ENCODE results near the gene LPP.
"Not testable (repeated sequence)": the region's sequence is repeated elsewhere in the genome, so short reads cannot be mapped to it uniquely, and the experiment has no call there.

Gene LPP

DNA sequence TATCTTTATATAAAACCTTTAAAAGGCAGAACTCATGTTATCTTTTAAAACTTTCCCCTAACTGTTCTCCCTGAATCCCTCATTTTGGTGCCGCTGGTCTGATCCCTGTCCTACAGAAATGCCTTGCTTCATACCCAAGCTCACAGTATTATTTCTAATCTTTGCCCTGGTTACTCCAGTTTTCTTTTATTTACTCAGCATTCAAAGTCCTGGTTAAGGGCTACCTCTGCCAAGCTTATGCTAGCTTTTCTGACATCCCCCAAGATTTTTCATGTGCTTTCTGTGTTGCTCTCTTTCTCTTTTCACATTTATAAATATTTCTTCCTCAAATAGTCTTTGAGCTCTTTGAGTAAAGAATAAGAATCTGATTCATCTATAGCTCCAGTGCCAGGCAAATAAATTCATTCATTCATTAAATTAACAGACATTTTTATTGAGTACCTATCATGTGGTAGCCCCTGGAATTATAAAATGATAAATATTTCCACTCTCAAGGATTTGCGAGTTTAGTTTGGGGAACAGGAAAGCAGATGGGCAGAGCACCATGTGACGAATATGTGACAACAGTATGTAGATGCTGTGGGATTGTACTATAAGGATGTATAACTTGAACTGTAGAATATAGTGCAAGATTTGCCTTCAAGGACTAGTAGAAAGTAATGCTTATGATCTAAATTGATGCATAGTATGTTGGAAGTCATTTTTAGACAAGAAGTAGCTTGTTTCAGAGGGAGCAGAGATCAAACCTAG is 247.5 kb downstream of the LPP start:
- no peak for DNase-seq (ENCODE audit: low read depth)

DNA sequence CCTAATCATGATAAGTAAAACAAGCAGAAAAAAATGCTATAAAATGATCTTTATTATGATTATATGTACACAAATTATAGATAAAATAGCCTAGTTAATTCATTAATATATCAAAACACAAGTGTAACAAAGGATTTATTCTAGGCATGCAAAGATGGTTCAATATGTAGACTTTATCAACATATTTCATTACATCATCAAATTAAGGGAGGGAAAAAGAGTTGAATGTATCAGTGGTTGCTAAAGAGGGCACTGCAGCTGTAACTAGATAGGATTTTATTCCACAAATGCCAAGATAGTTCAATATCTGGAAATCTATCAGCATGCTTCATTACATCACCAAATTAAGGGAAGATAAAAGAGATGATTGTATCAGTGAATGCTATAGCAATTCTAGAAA is 248.3 kb downstream of the LPP start:
- no peak for DNase-seq (ENCODE audit: low read depth)

DNA sequence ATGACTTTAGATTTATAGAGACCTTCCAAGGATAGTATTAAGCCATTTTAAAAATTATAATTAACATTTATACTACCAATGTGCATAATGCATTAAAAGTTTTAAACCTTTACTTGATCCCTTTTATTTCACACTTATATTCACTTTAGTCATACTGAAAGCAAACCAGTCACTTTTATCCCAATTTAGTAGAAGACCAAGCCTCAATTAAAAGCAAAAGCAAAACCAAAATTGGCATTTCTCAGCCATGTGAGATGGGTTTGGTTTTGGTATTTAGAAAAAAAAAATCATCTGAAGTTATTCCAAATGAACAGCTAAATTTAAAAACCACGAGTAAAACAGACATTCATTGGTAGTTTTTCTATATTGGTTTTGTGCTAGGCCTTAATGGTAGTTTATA is 249.4 kb downstream of the LPP start:
- DNase-seq (ENCODE audit: low read depth), result no peak

DNA sequence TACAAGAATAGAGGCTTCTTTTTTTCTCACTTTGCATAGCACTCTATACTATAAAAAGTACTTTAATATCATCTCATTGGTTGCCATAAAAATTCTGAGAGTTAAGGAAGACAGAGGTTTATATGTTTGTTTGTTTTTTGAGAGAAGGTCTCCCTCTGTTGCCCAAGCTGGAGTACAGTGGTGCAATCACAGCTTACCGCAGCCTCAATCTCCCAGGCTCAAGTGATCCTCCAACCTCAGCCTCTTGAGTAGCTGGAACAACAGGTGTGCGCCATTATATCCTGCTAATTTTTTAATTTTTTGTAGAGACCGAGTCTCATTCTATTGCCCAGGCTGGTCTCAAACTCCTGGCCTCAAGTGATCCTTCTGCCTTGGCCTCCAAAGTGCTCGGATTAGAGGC is 250.2 kb downstream of the LPP start:
- no peak for DNase-seq (ENCODE audit: low read depth)

DNA sequence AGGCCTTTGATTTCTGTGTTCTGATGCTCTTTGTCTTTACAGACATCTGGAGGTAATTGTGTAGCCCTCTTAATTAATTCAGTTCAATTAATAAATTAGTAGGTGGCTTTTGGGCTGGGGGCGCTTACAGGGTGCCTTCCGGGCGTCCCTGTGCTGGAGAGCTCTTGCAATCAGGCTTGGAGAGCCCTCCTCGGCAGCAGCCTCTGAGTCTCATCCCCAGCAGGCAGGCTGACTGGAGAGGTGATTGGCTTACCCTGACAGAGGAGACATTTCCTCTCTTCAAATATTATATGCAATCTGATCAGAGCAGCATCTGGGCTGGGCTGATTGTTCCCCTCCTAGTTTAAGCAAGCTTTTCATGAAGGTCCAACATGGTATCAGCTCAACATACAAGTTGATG is 250.7 kb downstream of the LPP start:
- no peak for DNase-seq (ENCODE audit: low read depth)

DNA sequence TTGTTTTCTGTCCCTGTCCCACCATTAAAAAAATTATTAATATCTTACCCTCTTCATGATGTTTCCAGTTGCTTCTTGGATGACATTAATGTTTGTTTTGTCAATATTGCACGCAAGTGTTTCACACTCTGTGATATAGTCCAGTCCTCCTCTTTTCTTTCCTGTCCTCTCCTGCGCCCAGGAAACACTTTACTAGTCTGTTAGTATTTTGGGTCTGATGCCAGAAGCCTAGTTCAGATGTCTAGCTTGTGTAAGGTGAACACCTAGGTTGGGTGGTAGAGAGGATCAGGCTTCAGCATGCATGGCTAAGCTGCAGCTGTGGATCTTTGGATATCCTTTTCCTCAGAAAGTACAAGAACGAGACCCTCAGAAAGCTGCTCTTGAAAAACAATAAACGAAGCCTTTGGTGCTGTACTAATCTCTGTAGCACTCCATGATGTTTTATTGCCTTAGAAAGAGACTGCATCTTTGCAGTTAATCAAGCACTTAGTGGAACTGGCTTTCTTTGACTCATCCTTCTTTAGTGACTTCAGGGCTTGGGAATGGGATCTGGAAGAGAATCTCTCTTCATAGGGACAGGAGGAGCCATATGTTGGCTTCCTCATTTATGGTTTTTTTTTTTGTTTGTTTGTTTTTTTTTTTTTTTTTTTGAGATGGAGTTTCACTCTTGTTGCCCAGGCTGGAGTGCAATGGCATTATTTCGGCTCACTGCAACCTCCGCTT is 253.4 kb downstream of the LPP start:
- no peak for DNase-seq (ENCODE audit: low read depth)

DNA sequence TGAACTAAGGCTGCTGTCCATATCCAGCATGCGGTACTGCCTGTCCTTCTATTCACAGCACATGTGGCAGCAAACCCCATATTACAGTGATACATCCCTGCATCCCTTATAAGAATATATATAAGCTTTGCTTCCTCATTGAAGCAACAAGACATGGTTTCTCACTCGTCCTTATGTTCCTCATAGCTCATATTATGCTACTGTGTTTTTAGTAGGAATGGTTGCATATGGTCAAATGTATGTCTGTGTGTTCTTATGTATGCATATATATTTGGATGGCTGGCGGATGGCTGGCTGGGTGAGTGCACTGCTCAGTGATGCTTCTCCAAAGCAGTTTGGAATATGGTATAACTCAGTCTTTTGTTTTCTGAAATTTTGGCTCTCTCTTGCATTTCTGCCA is 254.9 kb downstream of the LPP start:
- DNase-seq (ENCODE audit: low read depth), result no peak

DNA sequence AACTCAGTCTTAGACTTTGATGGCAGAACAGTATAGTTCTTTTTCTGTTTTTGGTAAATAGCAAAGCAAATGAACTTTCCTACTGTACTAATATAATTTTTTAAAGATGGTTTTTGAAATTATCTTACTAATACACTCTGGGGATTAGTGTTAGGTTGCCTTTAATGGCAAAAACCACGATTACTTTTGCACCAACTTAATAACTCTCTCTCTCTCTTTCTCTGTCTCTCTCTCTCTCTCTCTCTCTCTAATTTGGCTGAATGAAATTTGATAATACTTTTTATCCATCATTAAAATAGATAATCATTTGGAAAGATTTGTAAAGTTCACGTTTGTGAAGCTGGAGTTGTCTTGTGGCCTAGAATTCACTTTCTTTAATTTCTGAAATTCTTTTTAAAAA is 257.8 kb downstream of the LPP start:
- DNase-seq (ENCODE audit: low read depth), result no peak

DNA sequence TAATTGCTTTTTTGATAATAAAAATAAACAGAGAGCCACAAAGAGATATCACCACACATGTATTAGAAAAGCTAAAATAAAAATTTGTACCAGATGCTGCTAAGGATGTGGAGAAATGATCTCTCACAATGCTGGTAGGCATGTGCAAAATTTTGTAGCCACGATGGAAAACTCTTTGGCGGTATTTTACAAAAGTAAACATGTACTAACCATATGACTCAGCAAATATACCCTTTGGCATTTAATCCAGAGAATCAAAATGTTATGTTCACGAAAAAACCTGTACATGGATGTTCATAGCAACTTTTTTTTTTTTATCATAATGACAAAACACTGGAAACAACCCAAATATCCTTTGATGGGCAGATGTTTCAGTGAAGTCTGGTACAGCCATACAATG is 261.2 kb downstream of the LPP start:
- no peak for DNase-seq (ENCODE audit: low read depth)

DNA sequence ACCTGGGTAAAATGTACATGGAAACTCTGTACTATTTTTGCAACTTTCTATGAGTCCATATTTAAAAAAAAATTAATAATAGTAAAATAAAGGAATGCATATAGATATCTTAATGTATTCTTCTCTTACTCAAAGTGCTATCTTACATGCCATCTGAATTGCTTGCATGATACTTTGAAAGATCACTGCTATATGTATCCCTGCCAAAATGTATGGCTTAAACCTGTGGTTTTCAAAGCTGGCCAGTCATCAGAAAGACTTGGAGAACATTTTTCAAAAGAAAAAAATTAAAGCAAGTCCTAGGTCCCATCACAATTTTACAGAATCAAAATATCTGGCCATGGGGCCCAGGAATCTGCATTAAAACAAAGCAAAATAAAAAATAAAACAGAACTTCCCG is 262.1 kb downstream of the LPP start:
- no peak for DNase-seq (ENCODE audit: low read depth)

DNA sequence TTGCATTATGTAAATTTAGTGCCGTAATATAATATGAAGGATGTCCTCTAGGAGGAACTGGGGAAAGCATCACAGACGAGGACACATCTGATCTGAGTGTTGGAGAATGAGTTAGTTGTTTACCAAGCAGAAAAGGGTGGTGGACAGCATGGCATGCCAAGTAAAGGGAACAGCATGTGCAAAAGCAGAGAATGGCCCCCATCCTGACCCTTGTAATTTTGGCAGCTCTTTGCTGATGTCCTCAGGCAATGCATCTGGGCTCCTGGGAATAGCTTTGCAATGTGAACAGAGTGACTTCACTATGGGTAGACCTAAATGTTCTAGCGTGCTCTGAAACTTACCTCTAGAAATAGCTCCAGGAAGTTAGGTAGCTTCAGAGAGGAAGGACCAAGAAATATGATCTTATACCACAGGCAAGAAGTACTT is 263.3 kb downstream of the LPP start:
- DNase-seq (ENCODE audit: low read depth), result no peak

DNA sequence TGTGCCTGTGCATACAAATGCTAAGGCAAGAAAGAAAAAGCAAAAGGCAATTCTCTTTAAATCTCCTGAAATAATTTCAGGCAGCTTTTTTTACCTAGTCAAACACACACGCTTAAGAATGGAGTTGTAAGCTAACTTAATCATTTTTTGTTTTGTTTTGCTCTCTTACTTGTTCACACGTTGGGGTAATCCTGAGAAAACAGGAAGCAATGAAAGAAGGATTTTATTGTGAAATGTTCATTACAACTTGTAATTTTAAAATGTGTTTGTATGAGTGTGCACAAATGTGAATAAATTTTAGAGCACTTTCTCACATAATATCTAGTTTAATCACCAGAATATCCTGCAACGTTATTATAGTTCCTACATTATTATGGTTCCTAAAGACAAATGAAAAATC is 263.8 kb downstream of the LPP start:
- no peak for DNase-seq (ENCODE audit: low read depth)

DNA sequence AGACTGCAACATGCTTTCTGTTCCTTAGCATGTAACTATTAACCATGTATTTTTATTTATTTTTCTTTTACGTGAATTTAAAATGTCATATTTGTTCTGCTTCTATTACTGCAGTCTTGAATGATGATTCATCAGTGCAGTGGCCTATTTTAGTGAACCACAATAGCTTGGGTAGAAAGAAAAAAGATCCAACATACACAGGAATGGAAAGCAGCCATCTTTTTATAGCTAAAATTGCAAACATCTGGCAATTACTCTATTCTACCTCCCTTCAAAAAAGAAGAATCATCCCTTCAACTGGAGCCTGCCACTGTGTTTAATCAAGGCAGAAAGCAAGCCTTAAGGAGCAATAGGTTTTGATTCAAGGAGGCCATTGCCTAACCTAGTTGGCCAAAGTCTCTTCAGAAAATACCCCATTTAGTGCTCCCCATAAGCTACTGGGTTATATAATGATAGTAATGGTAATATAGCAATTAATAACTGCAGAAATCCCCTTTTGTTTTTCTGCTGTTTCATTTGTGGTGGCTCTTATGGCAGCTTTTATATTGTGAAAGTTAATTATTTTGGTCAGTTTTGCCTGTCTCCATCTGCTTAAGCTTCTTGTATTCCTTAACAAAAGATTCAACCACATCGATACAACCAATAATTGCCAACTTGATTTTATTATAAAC is 267.3 kb downstream of the LPP start:
- DNase-seq (ENCODE audit: low read depth), result no peak

DNA sequence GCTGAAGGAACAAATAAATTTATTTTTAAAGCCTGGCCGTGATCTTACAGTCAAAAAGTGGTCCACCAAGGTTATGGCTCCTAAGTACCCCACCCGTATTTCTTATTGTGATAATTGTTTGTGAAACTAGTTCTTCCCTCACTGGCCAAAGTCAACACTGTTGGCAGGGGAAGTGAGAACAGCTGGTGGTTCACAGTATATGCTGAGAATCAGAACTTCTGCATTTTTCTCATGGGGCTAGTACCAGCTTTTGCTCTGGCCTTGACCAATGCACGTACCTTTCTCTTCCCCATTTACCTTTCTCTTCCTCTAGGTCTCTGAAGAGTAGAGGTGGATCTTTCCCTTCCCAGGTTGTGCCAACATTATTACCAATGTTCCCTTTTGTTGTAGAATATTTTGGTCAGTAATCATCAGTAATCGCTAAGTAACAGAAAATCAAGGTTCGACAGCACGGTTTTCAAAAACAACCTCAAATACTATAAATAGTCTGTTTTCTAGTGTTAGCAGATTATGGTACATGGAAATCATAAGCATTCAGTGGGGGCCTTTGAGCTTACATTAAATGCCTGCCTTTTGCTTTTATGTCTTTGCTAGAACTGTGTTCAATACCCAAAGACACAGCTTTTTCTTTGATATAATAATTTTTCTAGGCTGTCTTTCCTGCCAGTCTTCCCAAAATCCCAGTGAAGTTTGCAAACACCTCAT is 268.0 kb downstream of the LPP start:
- no peak for DNase-seq (ENCODE audit: low read depth)

DNA sequence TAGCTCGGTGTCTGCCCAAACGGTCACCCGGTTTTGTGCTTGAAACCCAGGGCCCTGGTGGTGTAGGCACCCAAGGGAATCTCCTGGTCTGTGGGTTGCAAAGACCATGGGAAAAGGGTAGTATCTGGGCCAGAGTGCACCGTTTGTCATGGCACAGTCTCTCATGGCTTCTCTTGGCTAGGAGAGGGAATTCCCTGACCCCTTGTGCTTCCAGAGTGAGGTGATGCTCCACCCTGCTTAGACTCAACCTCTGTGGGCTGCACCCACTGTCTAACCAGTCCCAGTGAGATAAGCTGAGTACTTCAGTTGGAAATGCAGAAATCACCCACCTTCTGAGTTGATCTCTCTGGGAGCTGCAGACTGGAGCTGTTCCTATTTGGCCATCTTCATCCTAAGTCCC is 274.0 kb downstream of the LPP start:
- DNase-seq (ENCODE audit: low read depth), result not testable (repeated sequence)

DNA sequence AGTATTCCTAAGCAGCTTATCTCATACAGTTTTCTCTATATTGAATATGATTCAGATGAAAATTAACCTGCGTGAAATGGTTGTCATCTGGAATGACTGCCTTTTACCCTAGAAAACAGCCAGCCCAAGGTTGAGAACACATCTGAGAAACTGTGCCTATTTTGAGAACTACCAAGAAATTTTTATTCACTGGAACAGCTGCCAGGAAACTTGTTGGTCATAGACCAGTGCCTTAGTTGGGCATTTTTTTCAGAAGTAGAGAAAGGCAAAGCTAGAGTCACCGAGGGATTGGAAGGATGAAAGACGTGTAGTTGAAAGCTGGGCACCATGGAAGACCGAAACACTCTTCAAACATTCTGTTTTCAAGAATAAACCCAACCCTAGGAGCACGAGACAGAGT is 277.1 kb downstream of the LPP start:
- DNase-seq (ENCODE audit: low read depth), result no peak

DNA sequence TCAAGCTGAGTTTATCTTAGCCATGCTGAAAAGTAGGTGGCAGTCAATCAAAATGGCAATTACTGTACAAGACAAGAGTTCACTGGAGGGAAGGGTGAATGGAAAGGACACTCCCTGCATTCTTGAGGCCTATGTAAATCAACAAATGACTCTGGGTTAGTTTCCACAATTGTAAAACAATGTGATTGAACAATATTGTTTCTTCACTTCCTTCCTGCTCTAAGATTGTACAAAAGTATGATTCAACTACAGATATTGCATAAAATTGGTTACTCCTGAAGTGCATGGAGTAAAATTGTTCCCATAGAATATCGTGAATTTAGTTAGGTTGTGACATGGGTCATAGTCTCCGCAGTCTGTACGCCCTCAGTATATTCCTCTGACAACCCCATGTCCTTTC is 277.6 kb downstream of the LPP start:
- DNase-seq (ENCODE audit: low read depth), result no peak

DNA sequence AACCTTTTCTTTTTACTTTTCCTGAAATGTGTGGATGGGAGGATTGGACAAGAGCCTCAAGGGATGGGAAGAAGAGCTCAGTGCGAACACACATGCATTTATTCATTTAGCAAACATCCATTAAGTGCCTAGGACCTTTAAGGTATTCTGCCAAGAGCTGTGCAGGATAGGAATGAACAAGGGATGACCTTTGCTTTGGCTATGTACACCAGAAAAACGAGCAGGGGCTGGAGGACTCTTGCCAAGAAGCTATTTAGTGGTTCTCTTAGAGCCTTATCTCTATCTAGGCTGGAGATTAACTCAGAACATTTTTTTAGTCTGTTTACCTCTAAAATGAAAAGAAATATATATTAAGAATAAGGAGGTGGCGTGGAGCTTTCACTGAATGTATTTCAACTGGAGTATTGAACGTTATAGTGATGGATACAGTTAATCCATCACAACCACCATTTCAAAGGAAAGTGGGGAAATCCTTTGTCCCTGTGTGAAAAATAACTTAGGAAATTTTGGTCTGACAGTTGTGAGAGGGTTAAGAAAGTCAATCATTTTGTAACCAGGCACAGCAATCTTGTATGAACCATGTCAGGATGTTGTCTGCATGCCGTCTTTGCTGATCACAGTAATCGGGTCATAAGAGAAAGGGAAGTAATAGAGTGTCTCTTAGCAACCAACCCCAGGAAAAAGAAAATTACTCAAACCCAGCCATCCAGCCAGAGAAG is 279.0 kb downstream of the LPP start:
- DNase-seq (ENCODE audit: low read depth), result no peak

DNA sequence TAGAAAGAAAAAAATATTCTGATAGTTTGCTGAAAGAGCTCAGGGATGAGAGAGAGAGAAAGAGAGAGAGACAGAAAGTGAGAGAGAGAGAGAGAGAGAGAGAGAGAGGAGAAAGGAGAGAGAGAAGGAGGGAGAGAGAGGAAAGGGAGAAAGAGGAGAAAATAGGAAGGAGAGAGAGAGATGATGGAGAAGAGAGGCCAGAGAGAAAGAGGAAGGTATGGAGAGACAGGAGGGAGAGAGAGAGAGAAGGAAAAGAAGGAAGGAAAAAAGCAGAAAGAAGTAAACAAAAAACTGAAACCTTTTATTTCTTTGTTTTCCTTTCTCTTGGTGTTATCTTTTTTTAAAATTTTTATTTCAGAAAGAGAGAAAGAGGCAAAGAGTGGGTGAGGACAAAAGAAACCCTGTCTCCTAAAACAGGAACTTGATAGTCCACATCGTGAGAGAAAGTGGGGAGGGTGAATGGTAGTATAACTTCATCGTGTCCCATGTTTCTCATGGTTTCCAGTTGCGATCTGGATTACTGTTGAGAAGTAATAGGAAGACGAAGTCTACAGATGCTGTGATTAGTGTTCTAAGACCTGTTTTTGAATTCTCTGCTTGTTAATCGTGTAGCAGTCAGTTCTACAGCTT is 279.7 kb downstream of the LPP start:
- no peak for DNase-seq (ENCODE audit: low read depth)

DNA sequence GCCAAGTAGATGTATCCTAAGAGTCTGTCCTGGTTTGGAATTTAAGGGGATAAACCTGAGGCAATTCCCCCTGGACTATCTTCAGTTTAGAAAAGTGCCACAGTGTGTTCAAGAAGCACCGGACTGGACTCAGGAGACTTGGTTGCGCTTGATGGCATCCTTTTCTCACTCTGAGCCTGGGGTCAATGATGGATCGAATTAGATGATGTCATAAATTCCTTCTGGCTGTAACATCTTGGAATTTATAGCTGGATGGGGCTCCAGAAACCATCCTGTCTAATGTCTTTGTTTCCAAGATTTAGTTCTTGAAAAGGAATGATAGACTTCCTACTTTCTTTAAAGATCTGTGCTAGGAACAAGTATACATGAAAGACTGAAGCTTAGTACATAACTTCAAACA is 280.6 kb downstream of the LPP start:
- no peak for DNase-seq (ENCODE audit: low read depth)

DNA sequence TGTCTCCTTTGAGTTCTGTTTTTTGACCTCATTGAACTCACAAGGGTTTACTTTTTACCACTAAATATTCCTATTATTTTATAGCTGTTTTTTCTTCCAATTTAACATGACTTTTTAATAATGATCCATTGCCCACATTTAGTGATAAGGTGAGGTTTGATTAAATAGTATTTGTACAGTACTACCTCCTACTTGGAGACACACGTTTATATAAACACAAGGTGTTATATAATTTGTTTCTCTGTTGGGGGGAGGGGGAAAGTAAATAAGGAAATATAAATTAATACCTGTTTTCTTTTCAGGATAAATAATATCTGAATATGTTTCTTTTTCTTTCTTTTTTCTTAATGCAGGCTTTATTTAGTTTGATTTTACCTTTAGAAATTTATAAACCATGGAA is 281.3 kb downstream of the LPP start:
- no peak for DNase-seq (ENCODE audit: low read depth)

DNA sequence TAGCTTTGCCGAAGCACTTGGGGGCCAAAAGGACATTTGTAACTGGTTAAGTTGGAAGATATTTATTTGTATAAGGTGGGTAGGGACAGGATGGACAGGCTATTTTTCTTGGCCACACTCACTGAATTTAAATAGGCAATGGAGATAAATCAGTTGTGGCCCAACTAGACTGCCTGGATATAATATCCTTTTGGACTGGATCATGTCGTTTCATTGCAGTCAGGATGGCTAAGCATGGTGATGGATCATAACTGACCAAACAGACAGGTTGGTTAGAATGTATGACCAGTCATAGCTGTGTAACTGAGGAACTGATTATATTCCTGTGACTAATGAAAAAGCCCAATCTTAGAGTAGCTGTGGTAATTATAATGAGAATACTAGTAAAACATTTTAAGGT is 284.0 kb downstream of the LPP start:
- no peak for DNase-seq (ENCODE audit: low read depth)
